NCI-H146 treated with DMSO at 0.1 percent for 48 hours (cell line): ENCODE measurements around the gene TP63.

Source experiments
- DNase-seq: peaks from one replicate; lab custom pipeline; 2025; ENCODE audit not compliant: unreplicated experiment; lab: John Stamatoyannopoulos, UW

Gene TP63

GRCh38 chr3:189680723-189681122 is 49.5 kb downstream of the TP63 start:
- no peak for DNase-seq

- no peak for DNase-seq
These were observed 52.5 kb downstream of the TP63 start for GRCh38 chr3:189683546-189684255.

- DNase-seq = no peak
These were observed 53.1 kb downstream of the TP63 start for GRCh38 chr3:189684317-189684716.

DNA sequence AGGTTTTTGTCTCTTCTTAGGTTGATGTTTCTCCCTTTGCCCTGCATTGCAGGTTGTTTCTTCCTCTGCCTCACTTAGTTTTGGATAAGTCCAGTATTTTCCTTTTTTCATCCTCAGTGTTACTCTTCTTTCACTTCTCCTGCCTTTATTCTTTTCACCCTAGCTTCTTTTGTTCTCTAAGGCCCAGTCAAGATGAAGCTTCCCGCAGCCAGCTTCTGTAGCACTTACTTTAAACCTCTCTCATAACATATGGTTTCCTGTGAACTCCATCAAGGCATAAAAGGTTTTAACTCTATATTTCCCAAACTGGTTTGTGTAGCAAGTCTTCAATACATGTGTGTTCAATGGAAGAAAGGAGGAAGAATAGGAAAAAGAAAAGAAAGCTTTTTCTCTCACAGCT is 54.1 kb downstream of the TP63 start:
- DNase-seq = no peak

DNA sequence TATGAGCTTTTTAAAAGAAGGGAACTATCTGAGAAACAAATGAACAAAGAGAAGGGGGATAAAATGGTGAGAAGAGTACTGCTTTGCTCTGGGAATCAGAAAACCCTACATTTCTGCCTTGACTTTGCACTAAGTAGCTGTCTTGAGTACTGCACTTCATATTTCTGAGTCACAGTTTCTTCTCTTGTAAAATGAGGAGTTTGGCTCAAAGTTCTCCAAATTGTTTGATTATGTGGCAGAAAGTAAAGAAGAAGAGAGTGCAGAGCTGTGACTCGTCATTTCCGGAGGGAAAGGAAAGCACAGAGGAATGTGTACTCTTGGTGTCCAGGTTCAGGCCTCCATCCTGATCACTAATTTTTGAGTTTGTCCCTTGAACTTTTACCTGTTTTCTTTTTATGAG is 54.7 kb downstream of the TP63 start:
- no peak for DNase-seq

GRCh38 chr3:189687475-189687874 is 56.3 kb downstream of the TP63 start:
- DNase-seq = peak; percentile 46

GRCh38 chr3:189688262-189688661 is 57.1 kb downstream of the TP63 start:
- DNase-seq = peak; percentile 86

- no peak for DNase-seq
These were observed 58.4 kb downstream of the TP63 start for GRCh38 chr3:189689625-189690024.

DNA sequence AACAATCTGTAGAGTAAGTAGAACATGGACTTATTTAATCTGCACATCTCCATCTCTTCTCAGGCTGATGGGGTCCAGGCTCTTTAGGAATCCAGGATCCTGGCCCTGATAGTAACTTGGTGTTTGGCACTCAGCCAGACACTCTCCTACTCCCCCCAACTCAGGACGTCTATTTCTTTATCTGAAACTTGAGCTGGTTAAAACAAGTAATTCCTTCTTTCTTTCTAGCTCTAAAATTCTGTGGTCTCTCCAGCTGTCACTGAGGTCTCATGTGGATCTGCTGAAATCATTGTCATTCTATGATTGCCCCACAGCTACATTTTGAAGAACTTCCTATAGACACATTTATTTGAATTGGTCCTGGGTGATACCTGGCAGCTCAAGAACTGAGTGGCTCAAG is 59.0 kb downstream of the TP63 start:
- DNase-seq = no peak

GRCh38 chr3:189690672-189691071 is 59.5 kb downstream of the TP63 start:
- no peak for DNase-seq

DNA sequence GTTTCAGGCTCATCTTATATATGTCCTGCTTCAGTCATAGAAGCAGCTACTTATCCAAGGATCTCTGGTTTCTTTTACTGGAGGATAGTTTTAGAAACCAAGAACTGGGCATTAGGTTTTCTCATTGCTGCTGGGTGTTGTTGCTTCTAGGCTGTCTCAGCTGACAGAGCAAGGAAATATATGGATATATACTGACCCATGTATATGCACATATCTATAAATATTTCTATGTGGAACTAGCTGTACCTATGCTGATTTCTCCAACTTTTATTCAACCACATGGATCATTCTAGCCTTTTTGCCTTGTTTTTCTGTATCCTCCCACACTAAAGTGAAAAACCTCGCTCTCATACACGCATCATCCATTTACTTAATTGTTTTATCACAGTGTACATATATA is 64.2 kb downstream of the TP63 start:
- no peak for DNase-seq

DNA sequence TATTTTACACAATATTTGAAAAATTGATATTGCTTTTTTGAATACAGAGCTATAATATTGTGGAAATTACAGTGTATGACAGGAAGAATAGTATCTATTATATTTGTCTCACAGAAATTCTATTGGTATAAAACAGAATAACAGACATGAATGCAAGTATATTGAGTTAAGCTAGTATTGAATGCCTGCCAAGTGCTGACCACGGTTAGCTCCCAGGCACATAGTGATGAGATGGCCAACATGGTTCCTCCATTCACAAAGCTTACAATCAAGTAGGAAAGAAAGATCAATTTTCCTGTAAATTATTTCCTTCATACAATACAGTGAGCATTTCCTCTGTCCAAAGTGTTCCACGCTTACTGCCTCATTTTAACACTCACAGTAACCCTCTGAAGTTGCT is 67.6 kb downstream of the TP63 start:
- DNase-seq = no peak

- DNase-seq = no peak
These were observed 68.7 kb downstream of the TP63 start for GRCh38 chr3:189699885-189700284.

DNA sequence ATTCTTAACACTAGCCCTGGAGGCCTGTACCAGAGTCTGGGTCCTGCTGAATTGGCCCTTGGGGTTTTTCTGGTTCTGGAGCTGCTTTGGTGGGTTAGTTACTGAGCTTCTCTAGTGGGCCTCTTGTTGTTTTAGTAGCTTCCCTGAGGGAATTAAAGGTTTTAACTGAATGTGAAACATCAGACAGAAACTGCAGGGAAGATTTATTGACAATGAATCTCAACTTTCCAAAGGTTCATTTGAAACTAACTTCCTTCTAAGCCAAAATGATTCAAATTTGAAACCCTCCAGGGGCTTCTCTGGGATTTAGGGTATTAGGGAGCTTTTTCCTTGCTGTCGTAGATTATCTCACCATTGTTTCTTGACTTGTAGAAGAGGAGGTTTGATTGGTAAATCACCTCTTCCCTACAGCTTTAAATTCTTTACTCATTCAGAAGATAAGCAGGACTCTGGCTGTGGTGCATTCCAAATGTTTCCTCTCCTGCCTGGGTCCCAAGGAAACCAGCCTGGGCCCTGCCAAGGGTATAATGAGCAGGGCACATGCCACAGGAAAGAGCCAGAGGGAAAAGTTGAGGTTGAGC is 71.0 kb downstream of the TP63 start:
- no peak for DNase-seq

DNA sequence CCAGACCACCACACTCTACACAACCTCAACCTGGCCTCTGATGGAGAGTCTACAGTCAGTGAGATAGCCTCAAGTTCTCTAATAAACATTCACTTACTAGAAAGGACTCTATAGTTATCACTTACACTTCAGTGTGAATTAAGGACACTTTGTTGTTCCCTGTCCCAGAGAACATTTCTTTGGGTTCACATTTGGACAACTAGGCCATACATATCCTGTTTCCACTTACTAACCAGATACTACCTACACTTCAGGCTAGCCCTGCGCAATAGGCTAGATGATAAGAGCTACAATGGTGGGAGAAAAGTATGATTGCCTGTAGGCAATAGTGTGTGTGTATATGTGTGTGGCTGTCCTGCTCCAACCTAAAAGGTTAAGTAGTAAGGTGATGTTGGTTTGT is 72.7 kb downstream of the TP63 start:
- no peak for DNase-seq

DNA sequence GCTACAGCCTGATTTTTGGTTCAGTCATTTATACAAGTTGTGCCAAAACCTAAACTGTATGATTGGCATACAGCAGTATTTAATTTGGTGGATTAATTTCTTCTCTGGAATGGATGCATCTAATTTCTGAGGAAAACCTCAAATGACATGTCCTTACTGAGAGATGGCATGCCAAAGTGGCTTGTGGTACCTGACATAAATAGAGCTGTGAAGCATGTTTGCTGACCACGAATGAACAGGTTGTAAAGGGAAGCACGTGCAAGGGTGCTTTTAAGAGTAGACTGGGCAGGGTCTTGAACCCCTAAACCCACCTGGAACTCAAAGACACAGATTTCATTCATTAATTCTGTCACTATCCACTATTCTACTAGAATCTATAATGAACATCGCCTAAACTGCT is 77.2 kb downstream of the TP63 start:
- DNase-seq = no peak

DNA sequence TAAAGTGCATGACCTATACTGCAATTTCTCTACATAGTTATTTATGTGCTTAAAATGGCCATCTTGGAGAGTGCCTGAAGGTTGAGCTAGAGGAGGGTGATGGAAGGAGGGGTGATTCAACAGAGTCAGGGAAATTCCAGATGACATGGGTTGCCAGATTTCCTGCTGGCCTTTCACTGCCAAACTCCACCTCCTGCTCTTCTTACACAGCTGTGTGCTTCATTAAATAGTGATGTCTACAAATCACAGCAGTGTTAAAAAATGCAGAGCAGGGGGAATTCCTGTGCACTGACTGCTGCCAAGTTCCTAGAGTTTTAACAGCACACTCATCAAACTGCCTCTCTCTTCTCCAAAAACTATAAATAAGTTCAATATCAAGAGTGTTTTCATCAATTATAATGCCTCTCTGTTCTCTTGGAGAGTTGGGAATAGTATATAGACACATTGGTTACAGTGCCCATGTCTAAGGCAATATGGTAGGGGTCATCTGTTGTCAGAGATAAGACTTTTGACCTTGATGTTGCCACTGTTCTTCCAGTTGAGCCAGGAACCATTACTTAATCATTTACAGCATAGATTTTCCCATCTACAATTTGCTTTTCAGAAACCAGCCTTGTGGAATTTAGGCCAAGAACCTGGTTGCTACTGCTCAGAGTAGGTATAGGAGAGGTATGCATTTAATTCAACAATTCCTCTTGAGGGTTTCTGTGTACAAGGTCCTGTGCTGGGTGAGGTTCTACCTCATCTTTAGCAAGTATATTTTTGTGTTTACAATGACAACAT is 79.6 kb downstream of the TP63 start:
- peak; percentile 20 for DNase-seq

GRCh38 chr3:189712906-189713483 is 81.8 kb downstream of the TP63 start:
- peak; percentile 100 for DNase-seq

GRCh38 chr3:189714991-189715961 is 84.1 kb downstream of the TP63 start:
- no peak for DNase-seq

GRCh38 chr3:189718215-189718614 is 87.0 kb downstream of the TP63 start:
- DNase-seq = no peak
